NCI-H226 (cell line): Measurements from ENCODE around the gene CROCC2.
A peak's percentile ranks its signal among the peaks of the same experiment; 100 is the strongest.

Experiments
- DNase-seq: peaks from one replicate; pipeline ENCODE4 v3.0.0-alpha.2; 2015

CROCC2 gene

GRCh38 chr2:240892925-240893324 lies 13.2 kb upstream of the CROCC2 start:
- DNase-seq: no peak

DNA sequence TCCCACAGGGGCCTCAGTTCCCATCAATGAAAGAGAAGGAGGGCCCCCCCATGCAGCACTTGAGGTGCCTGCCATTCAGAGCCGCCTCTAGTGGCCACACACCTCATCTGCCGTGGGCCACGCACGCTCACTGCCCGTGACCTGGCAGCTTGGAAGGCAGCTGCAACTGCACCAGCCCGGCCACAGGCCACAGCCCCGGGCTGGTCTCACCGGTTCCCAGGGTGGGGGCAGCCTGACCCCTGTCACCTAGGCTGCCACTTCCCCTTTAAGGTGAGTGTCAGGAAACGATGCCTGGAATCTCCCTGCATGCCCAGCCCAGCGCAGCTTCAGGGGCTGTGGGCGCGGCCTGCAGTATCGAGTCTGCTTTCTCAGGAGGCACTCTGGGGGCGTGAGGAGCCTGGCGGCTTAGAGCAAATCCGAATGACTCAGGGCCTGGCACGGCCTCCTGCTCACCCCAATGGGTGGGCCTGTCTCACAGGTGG lies 12.7 kb upstream of the CROCC2 start:
- DNase-seq: peak; percentile 60

DNA sequence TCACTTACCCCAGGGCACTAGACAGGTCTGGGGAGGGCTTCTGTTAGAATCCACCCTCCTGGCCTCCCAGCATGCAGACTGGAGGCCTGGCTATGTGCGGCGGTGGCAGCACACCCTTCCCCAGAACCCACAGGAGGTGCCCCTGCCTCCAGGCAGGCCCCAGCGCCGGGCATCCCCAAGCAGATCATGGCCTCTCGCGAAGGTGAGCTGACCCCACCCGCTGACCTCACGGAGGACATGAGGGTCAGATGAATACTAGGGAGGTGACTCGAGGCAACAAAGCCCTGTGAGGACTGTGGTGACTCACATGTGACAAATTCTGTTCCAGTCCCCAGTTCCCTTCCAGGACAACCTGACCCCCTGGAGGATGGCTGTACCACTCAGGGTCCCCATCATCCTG lies 12.1 kb upstream of the CROCC2 start:
- DNase-seq: no peak

DNA sequence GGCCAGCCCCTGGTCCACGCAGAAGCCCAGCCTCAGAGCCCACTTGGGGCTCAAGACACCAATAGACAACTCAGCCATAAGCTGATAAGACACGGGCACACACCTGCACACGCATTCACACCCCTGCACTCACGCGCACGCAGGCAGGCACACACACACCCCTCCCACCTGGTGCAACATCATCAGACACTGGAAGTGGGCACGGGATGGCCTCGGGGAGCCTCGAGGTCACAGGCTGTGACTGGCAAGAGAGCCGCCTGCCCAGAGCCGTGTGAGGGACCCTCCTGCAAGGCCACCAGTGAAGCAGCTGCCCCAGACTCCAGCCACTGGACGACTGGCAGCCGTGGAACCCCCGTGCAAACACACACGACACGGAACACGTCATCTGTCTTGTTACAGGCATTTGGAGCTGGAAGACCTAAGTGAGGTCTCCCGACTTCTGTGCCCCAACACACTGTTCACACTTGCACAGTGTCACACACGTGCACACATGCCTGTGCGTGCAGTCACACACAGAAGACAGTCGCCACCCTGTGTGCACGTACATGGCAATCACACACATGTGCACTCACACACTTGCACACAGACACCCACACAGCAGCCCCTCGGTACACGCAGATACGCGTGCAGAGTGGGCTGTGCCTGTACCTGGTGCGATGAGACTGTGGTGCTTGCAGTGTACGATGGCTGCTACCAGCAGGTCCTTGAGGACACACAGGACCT lies 11.1 kb upstream of the CROCC2 start:
- DNase-seq: no peak

DNA sequence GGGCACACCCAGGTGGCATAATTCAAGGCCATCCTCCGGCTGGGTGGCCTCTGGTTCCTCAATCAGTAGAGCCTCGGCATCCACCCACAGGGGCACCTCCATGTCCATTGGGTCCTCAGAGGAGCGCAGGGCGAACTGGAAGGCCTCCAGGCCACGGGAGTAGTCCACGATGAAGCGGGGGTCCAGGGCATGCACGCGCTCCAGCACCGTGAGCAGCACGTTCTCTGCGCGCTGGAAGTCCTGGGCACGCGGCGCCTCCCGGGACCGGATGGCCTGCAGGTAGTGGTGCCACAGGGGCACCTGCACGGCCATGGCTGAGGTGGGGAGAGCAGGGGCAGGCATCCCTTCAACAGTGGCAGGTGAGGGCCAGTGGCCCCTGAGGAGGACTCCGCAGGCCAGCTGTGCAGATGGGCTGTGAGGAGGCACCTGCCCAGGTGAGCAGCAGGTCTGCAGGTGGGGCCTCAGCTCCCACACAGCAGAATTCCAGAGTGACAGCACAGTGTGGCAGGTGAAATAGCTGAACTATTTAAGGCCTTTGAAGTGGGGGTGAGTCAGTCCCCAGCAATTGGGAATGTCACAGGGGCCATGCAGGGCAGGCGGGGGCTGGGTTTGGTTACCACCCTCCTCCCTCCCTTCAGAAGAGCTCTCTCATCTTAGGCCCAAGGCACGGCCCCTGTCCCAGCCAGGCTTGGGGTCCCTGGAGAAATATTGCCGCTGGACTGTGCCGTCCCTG lies 10.3 kb upstream of the CROCC2 start, which contains the start of gene MAB21L4:
TSS of gene MAB21L4 (minus strand) at position 501 of the 733 bp plus-strand sequence. CDS start at position 342, 159 bp downstream.
- DNase-seq: no peak

DNA sequence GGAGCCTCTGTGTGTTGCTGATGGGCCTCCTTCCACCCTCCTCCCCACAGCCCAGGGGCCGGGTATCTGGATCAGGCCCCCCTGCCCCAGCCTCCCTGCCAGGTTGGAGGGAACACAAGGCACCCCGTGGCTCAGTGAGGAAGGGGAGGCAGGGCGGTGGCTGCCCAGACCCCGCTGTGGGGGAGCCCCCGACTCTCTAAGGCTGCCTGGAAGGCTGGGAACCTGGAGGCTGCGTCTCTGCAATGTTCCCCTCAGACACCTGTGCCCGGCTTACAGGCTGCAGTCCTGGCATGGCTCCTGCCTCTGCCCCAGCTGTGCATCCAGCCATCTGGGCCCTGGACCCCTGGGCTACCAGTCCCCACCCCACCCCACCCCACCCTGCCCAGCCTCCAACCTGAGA lies 9.7 kb upstream of the CROCC2 start:
- no peak for DNase-seq

- no peak for DNase-seq
Measured at GRCh38 chr2:240896871-240897692, 9.1 kb upstream of the CROCC2 start.

GRCh38 chr2:240898108-240898730 lies 7.9 kb upstream of the CROCC2 start:
- no peak for DNase-seq

- no peak for DNase-seq
Measured at GRCh38 chr2:240898731-240899467, 7.2 kb upstream of the CROCC2 start.

DNA sequence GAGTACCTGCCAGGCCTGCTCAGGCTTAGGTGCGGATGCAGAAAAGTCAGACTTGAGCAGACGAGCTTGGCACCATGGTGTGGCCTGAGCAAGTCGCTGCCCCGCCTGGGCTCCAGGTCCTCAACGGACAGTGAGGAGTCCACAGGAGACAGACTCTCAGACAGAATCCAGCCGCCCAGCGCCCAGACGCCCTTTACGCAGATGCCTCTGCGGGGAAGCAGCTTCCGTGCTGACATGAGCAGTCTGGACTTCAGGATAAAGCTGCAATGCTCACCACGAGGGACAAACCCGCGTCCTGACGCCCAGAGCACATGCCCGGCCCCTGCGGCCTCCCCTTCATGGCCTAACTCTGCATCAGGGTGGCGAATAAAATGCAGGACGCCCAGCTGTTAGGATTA lies 6.7 kb upstream of the CROCC2 start:
- no peak for DNase-seq

GRCh38 chr2:240900141-240900860 lies 5.8 kb upstream of the CROCC2 start:
- no peak for DNase-seq

DNA sequence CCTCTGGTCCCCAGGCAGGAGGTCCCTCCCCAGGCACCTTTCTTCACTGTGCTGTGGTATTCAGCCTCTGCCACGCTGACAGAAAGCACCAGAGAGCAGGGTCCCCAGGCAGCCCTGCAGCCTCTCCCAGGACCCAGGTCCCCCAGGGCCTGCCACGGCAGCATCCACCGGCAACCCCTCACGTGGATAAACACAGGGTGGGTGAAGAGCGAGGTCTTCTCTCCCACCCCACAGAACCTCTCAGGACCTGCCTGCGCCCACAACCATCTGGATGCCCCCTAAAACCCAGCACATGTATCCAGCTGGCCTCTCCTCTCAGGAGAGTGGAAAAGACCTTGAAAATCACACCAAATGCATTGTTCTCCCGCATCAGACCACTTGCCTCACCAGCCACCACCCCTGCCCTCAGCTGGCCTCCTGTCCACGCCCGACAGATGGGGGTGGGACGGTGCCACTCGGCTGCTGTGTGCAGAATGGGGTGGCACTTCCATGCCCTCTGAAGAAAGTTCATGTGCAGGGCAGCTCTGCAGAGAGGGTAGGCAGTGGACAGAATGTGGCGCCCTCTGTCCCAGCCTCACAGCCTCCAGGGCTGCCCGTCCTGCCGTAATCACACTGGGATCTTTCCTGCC lies 4.0 kb upstream of the CROCC2 start:
- no peak for DNase-seq

- no peak for DNase-seq
Measured at GRCh38 chr2:240902615-240903041, 3.5 kb upstream of the CROCC2 start.

DNA sequence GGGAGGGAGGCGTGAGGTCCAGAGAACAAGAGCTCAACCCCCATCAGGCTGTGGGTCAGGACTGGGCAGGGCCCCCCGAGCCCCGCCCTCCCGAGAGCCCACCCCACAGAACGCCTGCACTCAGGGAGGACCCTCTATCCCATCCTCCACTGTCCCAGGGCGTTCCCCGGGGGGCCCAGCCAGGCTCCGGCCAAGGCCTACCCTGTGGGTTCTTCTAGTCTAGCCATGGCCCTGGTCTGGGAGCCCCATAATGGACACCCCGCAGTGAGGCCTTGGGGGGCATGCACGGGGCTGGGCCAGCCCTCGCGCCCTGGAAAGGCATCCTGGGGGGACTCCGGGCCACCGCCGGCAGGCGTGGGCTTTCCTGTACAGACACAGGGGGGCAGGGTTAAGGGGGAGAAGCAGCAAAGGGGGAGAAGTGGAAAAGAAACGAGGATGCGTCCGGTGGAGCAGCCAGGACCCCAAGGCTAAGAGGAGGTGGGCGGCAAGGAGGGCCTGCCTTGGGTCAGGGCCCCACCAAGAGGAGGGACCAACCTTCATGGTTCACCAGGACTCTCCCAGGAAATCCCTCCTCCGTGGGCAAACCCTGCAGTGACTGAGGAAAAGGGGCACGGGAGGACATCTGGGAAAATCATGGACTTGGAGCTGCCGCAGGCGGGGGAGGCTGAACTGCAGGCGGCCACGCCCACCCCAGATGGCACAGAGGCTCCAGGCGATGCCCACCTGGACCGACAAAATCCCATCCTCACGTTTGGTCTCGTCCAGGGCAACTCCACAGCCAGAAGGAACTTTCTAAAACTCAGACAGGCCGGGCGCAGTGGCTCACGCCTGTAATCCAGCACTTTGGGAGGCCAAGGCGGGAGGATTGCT lies 2.7 kb upstream of the CROCC2 start:
- DNase-seq: no peak

GRCh38 chr2:240904216-240905175 lies 1.6 kb upstream of the CROCC2 start:
- no peak for DNase-seq

DNA sequence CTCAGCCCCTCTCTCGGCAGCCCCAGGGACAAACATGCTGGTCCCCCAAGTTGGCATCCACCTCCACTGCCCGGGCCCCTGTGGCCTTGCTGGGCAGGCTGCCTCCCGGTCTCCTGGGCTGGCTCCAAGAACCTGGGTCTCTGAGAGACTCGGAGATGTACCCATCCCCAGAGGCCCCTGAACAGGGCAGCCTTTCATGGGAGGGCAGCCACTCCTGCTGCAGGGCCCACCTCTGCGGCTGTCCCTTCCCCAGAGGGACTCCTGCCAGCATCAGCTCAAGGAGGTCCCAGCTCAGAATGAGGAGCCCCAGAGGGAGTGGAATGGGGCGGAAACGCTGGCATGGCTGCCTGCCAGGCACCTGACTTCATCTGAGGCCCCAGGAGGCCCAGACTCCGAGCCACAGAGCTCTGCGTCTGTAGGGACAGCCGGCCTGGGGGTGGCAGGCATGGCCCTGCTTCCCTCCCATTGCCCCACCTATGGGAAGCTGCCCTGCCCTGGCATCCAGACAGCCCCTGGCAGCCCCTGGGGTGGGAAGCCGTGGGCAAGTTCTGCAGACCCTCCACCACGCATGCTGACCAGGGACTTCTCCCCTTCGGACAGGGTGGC lies 857 bp upstream of the CROCC2 start:
- no peak for DNase-seq

- DNase-seq: no peak
Measured at GRCh38 chr2:240906911-240907590, 915 bp downstream of the CROCC2 start.
